HL-60/S4 (cell line): Measurements from ENCODE around the gene ORAI1.
"Not testable (repeated sequence)": the region's sequence is repeated elsewhere in the genome, so short reads cannot be mapped to it uniquely, and the experiment has no call there.

ENCODE experiments used
- in situ Hi-C: fragments of 300-500 bp; cut with MboI; formaldehyde crosslinking; loops from 2 replicates; pipeline ENCODE4 v1.14.3; 2022; ENCODE audit warnings: low sequenced_read_pairs

ORAI1 gene

GRCh38 chr12:121648458-121649028 is 22.2 kb downstream of the ORAI1 start:
- in situ Hi-C loops: no loop called here

- in situ Hi-C loops: no loop called here
Observed at GRCh38 chr12:121649322-121649721, 23.0 kb downstream of the ORAI1 start.

GRCh38 chr12:121649819-121650353 is 23.6 kb downstream of the ORAI1 start:
- in situ Hi-C loops: no loop called here

GRCh38 chr12:121651320-121651719 is 25.0 kb downstream of the ORAI1 start:
- in situ Hi-C loops: no loop called here

GRCh38 chr12:121652767-121653497 is 26.6 kb downstream of the ORAI1 start:
- in situ Hi-C loops: no loop called here

- in situ Hi-C loops: no loop called here
Observed at GRCh38 chr12:121653999-121654398, 27.7 kb downstream of the ORAI1 start.

- in situ Hi-C loops: no loop called here
Observed at GRCh38 chr12:121656122-121656521, 29.8 kb downstream of the ORAI1 start.

- in situ Hi-C loops: no loop called here
Observed at GRCh38 chr12:121657305-121658008, 31.1 kb downstream of the ORAI1 start.

GRCh38 chr12:121661353-121662105 is 35.2 kb downstream of the ORAI1 start:
- in situ Hi-C loops: not testable (repeated sequence)

- in situ Hi-C loops: no loop called here
Observed at GRCh38 chr12:121663610-121663929, 37.2 kb downstream of the ORAI1 start.

- in situ Hi-C loops: loop anchor here (5.0 kb wide), 1 partner anchor 115 kb away; no protein-coding TSS in a partner anchor
Observed at GRCh38 chr12:121666829-121667228, 40.5 kb downstream of the ORAI1 start.

- in situ Hi-C loops: loop anchor here (5.0 kb wide), 1 partner anchor 117 kb away; no protein-coding TSS in a partner anchor
Observed at GRCh38 chr12:121668750-121669520, 42.6 kb downstream of the ORAI1 start.

GRCh38 chr12:121669521-121669900 is 43.2 kb downstream of the ORAI1 start, which contains the start of gene MORN3:
MORN3 (minus strand) TSS chr12:121669654; CDS start chr12:121669483, 171 bp downstream.
- in situ Hi-C loops: loop anchor here (5.0 kb wide), 1 partner anchor 117 kb away; no protein-coding TSS in a partner anchor

- in situ Hi-C loops: no loop called here
Observed at GRCh38 chr12:121673013-121673511, 46.7 kb downstream of the ORAI1 start.

GRCh38 chr12:121676190-121676589 is 49.9 kb downstream of the ORAI1 start:
- in situ Hi-C loops: no loop called here

- in situ Hi-C loops: no loop called here
Observed at GRCh38 chr12:121678305-121678704, 52.0 kb downstream of the ORAI1 start.

- in situ Hi-C loops: no loop called here
Observed at GRCh38 chr12:121678716-121679300, 52.5 kb downstream of the ORAI1 start.

- in situ Hi-C loops: loop anchor here (10.0 kb wide), 1 partner anchor 185 kb away; no protein-coding TSS in a partner anchor
Observed at GRCh38 chr12:121679661-121680197, 53.4 kb downstream of the ORAI1 start.

GRCh38 chr12:121688966-121689365 is 62.6 kb downstream of the ORAI1 start:
- in situ Hi-C loops: loop anchor here (10.0 kb wide), 1 partner anchor 194 kb away; no protein-coding TSS in a partner anchor
